Fibroblast of pulmonary artery (primary cell): Measurements from ENCODE around the gene MORC4.

ENCODE experiments used
- DNase-seq: peaks from one replicate; pipeline ENCODE4 v3.0.0-alpha.2; 2010; ENCODE audit warnings: low read depth
- H3K4me3 ChIP-seq: replicated peaks from 2 replicates; pipeline ENCODE4 v1.5.1; 2011; ENCODE audit warnings: low read depth, mild to moderate bottlenecking, control low read depth, low read length, moderate library complexity
- TF ChIP-seq, protein P1 (sequence below): IDR thresholded peaks from 2 replicates; pipeline ENCODE4 v1.5.1; 2011; ENCODE audit warnings: mild to moderate bottlenecking, control low read depth, low read length, inconsistent platforms; ENCODE audit errors: missing control alignments

MORC4 gene

DNA sequence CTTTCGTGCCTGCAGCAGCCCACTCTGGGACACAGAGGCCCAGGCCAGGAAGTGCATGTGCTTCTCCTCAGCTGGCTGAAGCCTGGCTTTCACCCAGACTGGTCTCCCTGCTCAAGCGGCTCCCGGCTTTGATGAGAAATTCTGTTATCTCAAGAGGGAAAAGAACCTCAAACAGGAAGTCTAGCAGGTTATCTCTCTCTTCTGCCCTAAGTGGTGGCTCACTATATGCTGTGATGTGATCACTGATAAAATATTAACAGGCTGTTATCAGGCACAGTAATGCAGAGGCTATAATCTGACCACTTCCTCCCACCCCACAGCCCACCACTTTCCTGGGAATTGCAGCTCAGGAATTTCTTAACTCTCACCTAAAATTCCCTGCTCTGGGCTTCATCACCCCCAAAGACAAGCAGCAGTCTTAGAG is 66.5 kb downstream of the MORC4 start:
- no peak overlapping the region for H3K4me3 ChIP-seq
- DNase-seq: peak; percentile 41
- TF ChIP-seq, protein P1, sequence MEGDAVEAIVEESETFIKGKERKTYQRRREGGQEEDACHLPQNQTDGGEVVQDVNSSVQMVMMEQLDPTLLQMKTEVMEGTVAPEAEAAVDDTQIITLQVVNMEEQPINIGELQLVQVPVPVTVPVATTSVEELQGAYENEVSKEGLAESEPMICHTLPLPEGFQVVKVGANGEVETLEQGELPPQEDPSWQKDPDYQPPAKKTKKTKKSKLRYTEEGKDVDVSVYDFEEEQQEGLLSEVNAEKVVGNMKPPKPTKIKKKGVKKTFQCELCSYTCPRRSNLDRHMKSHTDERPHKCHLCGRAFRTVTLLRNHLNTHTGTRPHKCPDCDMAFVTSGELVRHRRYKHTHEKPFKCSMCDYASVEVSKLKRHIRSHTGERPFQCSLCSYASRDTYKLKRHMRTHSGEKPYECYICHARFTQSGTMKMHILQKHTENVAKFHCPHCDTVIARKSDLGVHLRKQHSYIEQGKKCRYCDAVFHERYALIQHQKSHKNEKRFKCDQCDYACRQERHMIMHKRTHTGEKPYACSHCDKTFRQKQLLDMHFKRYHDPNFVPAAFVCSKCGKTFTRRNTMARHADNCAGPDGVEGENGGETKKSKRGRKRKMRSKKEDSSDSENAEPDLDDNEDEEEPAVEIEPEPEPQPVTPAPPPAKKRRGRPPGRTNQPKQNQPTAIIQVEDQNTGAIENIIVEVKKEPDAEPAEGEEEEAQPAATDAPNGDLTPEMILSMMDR: no peak

DNA sequence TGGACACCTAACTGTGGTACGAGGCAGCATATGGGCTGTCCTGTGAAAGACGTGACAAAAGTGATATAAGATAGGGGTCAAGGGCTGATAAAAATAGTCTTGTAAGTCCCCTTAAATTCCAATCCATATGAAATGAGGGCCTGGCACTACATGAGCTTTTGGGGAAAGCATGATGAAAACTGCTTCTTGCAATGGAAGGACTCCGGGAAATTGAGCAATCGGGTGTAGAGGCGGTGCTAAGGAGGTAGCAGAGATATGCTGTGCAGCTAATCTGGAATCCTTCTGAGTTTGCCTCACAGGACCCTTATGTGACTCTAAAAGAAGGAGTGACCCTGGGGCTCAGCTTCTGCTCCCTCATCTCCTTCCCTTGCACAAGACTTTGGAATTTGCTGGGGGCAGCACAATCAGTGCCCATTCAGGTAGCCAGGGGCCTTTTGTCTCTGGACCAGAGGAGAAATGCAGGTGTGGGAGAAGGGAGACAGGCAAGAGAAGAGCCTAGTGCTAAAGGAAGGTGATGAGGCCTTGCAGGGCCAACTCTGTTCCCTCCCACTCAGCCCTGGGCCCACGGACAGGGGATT is 67.0 kb downstream of the MORC4 start:
- peak; percentile 75 for DNase-seq
- H3K4me3 ChIP-seq: no peak overlapping the region
- TF ChIP-seq, protein P1: no peak

DNA sequence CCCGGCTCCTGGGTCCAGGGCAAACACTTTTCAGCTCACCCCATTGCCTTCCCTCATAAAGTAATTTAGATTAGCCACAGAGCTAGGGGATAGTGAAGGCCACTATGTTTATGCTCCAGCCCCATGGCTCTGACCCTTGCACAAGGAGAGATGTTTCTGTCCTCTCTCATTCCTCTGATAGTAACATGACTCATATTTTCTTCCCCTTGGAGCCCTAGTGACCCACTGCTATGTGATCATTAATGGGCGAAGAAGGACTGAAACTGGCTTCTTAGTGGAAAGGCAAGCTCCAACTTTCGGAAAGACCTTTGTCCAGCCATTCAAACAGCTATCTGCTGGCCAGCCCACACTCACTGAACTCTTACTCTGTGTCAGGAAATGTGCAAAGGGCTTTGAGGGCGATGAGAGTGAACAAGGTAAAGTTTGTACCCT is 67.5 kb downstream of the MORC4 start:
- TF ChIP-seq, protein P1: no peak
- DNase-seq: peak; percentile 42
- no peak overlapping the region for H3K4me3 ChIP-seq

DNA sequence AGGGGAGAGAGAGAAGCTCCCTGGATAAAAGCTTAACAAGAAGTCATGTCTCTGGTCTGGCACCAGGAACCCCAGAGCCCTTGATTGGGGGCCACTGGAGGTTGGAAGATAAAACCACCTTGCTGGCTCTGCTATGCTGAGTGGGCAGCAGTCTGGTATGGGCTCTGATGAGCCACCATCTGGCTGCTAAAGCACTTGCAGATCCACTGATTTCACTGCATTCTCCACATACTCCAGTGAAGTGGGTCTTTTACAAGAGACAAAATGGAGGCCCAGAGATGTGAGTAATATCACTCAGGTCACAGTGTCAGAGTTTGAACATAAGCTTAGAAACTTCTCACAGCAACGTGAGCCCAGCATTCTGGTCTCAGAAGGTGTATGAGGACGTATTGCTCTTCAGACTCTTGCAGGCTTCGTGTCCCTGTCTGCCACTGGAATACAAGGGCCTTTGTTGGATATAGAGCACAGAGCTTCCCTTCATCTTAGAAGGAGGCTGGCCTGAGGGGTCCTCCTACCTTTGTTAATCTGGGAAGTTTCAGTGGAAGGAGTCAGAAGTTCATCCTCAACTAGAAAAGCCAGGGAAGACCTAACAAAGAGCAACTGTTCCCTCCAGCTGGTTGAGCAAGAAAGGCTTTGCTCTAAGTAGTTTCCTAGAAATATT is 68.1 kb downstream of the MORC4 start:
- no peak for DNase-seq
- TF ChIP-seq, protein P1: no peak
- no peak overlapping the region for H3K4me3 ChIP-seq

DNA sequence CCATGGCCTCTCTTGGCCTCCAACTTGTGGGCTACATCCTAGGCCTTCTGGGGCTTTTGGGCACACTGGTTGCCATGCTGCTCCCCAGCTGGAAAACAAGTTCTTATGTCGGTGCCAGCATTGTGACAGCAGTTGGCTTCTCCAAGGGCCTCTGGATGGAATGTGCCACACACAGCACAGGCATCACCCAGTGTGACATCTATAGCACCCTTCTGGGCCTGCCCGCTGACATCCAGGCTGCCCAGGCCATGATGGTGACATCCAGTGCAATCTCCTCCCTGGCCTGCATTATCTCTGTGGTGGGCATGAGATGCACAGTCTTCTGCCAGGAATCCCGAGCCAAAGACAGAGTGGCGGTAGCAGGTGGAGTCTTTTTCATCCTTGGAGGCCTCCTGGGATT is 71.8 kb downstream of the MORC4 start:
- TF ChIP-seq, protein P1: no peak
- DNase-seq: no peak
- no peak overlapping the region for H3K4me3 ChIP-seq

DNA sequence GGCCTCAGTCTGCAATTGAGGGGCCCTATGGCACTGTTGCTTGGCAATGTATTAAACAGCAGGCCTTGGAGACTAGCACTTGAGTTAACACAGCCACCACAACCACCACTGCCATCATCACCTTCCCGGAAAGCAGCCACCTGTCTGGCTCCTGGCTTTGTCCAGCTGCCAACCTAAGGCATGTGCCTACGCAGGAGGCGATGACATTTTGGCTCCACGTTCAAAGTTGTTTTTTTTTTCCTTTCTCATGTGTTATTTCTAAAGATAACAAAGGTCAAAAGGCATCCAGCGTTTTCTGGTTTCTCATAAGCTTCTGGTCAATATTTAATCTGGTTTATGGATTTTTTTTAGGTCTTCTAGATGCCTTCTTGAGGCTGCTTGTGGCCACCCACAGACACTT is 72.3 kb downstream of the MORC4 start:
- peak; percentile 11 for DNase-seq
- H3K4me3 ChIP-seq: no peak overlapping the region
- TF ChIP-seq, protein P1: no peak

DNA sequence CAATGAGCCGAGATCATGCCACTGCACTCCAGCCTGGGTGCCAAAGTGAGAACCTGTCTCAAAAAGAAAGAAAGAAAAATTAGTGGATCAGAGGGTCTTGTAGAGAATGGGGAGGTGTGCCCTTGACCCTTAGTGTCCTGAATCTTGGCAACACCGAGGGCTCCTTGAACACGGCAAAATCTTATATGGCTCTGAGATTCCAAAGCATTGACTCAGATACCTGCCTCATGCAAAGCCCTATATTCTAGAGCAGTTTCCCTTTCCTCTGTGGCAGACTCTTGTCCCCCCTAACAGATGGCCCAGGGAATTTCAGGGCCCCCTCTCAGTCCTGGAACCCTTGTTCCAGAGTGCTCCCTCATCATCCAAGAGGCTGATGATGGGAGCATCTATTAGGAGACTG is 73.0 kb downstream of the MORC4 start:
- TF ChIP-seq, protein P1: no peak
- no peak for DNase-seq
- no peak overlapping the region for H3K4me3 ChIP-seq
